Mammary epithelial cell (primary cell): ENCODE measurements around the gene ROR1.

Source experiments
- EZH2 ChIP-seq: IDR thresholded peaks from 2 replicates; pipeline ENCODE4 v1.6.1; 2012; ENCODE audit warnings: low read length, inconsistent platforms, borderline replicate concordance
- TF ChIP-seq, protein P1 (sequence below), 2 donors: IDR thresholded peaks in 1 of 2; conservative IDR thresholded peaks in 1 of 2; 2 replicates each; pipeline ENCODE4 v1.5.1; 2011 to 2012; ENCODE audit warnings: inconsistent platforms in 2 of 2, low read length in 2 of 2, mild to moderate bottlenecking in 2 of 2, control low read depth in 1 of 2, low read depth in 1 of 2; ENCODE audit not compliant: insufficient read depth in 1 of 2; ENCODE audit errors: extremely low read depth in 1 of 2

DNA sequence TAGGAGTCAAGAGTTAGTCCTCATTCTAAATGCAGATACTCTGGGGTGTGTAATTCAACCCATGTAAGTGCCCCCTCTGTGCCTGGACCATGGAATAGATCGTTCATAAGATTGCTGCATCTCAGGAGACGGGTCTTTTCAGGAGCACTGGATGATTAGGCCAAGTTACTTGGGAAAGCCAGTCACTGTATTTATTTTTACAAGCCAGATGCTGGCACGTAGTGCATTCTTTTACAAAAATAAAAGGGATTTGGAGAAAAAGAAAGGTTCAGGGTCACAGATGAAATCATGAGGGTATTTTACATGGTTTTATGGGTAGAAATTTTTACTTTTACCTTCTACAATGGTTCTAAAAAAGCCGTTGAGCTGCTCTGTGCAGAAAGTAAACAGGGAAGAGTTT lies 327.0 kb downstream of the ROR1 start:
- TF ChIP-seq, protein P1, sequence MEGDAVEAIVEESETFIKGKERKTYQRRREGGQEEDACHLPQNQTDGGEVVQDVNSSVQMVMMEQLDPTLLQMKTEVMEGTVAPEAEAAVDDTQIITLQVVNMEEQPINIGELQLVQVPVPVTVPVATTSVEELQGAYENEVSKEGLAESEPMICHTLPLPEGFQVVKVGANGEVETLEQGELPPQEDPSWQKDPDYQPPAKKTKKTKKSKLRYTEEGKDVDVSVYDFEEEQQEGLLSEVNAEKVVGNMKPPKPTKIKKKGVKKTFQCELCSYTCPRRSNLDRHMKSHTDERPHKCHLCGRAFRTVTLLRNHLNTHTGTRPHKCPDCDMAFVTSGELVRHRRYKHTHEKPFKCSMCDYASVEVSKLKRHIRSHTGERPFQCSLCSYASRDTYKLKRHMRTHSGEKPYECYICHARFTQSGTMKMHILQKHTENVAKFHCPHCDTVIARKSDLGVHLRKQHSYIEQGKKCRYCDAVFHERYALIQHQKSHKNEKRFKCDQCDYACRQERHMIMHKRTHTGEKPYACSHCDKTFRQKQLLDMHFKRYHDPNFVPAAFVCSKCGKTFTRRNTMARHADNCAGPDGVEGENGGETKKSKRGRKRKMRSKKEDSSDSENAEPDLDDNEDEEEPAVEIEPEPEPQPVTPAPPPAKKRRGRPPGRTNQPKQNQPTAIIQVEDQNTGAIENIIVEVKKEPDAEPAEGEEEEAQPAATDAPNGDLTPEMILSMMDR (conservative IDR thresholded peaks at IDR 0.05 in 1 of 2, IDR thresholded peaks at IDR 0.05 in 1 of 2; ENCODE audit: extremely low read depth in 1 of 2, insufficient read depth in 1 of 2, low read depth in 1 of 2, low read length in 2 of 2) = no peak
- no peak for TF ChIP-seq EZH2
